Measurements from ENCODE around the gene TDRKH.

Gene TDRKH

DNA sequence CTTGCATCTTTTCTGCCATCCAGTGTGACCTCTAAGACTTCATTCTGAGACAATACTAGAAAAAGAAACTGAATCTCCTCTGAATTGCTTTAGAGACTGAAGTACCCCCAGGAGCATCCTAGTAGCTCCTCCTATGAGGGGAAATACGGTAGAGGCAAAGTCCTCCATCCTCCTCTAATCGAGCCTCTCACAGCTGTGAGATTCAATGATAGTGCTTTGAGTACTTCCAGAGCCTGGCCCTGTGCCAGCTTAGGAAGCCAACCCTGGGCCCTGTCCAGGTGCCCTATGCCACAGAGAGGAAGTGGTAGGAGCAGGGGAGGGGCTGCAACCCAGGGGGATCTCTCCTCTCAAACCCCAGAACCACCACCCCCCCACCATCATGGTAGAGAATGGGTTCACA lies 30.6 kb upstream of the TDRKH start:
- no peak for DNase-seq

DNA sequence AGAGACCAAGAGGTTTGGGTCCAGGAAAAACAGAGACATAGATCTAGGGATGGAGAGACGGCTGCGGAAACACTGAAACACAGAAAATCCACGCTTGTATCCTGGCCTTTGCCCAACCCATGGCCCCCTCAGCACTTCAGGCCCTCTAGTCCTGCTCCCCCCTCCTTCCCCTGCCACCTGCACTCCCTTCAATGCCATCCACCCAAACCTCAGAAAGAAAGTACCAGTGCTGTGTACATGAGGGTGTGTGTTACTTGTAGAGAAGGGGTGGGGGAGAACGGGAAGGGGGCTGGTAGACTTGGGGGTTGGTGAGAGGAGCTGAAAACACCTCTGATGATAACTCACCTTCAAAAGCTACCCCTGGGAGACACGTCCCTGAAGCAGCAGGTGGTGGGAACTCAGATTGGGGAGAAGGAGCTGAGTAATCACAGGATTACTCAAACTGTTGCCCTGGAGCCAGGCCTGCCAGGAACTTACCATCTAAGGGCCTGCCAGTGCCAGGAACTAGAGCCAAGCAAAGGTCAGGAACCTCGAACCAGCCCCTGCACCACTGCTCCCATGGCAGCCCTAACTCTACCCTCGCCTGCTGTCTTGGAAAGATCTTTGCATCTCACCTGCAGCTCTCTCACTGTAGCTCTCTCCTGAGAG lies 29.8 kb upstream of the TDRKH start:
- DNase-seq: no peak

GRCh38 chr1:151819227-151819835 lies 29.0 kb upstream of the TDRKH start:
- no peak for DNase-seq

DNA sequence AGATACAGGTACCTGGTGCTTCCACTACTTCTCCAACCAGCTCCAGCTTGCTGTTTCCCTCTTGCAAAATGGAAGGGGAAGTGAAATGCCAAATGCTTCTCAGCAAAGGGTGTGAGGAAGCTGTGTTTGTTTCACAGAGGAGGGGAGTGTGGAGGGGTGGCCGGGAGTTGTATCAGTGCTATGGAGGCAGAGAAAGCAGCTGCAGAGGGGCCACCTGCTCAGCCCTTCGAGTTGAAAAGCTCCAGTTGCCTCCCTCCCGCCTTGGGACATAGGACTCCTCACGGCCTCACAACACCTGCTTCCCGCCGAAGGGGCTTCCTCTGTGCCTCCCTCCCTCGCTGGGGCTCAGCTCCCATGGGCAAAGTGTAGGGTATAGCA lies 27.0 kb upstream of the TDRKH start:
- no peak for DNase-seq

DNA sequence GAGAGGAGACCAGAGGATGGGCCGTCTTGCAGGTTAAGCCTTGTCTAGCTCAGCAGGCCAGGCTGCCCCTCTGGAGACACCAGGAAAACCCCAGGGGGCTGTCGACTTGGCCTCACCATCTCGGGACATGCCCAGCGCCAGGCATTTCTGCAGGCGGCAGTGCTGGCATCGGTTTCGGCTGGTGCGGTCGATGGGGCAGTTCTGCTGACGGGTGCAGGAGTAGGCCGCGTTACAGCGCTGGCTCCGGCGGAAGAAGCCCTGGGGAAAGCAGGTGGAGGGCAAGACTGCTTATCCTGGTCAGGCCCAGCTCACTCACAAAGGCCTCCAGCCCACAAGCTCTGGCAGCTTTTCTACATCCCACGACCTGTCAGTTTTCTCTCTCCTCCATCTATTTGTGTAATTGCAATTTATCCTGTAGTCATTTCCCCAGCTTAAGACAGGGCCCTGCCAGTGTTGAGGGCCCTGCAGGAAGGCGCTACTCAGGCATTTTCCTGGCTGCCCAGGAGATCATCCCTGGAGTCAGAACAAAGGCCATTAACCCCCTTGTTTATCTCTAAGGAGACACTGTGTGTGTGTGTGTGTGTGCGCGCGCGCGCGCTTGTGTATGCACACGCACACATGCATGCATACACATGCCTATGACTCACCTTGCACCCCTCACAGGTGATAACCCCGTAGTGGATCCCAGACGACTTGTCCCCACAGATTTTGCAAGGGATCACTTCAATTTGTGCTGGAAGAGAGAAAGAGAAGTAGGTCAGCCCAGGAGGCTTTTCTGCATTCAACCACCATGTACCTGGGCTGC lies 26.4 kb upstream of the TDRKH start:
- no peak for DNase-seq

DNA sequence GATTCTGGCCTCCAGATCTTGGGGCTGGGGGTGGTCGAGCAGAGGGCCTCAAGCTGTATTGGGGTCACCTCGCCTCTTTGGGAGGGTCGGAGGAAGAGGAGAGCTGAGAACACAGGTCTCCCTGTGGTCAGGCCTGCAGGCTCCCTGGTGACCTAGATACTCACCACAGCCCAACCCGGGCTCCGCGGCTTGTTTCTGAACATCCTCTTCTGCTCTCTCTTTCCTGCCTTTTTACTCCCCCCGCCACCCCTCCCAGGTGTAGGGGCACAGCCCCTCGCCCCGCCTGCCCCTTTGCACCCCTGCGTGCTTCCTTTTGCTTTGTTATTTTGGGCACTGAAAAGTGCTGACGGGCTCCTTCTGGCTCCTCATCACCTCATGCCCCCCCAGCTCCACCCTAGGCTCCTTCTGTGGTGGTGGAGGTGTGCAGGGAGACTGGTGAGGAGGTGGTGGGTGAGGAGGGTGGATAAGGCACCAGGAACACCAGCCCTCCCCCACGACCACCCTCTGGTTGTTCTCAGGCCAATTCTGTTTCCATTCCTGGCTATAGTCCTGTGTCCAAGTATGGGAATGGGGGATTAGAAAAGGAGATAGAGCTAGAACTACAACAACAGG lies 25.5 kb upstream of the TDRKH start:
- no peak for DNase-seq

DNA sequence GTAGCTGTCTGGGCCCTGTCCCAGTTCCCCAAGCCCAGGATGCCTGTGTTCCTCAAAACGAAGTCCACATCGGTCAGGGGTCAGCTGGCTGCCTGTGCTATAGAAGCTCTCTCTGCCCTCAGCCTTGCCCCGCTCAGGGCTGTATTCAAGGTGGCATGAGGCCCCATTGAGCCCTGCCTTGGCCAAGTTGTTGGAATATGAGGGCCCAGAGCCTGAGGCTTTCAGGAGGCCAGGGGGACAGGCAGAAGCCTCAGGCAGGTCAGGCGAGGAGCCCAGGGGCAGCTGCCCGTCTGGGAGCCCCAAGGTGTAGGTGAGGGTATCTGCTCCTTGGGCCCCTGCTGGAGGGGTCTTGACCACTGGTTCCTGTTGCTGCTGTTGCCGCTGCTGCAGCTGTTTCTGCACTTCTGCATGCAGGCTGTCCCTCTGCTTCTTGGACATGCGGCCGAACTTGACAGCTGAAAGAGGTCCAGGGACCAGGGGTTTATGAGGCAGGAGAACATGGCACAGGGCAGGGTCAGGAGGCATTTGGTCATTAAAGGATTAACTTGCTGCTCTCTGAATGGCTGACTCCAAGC lies 24.8 kb upstream of the TDRKH start:
- DNase-seq: no peak

- DNase-seq: no peak
These were observed 24.1 kb upstream of the TDRKH start for GRCh38 chr1:151814426-151814825.

DNA sequence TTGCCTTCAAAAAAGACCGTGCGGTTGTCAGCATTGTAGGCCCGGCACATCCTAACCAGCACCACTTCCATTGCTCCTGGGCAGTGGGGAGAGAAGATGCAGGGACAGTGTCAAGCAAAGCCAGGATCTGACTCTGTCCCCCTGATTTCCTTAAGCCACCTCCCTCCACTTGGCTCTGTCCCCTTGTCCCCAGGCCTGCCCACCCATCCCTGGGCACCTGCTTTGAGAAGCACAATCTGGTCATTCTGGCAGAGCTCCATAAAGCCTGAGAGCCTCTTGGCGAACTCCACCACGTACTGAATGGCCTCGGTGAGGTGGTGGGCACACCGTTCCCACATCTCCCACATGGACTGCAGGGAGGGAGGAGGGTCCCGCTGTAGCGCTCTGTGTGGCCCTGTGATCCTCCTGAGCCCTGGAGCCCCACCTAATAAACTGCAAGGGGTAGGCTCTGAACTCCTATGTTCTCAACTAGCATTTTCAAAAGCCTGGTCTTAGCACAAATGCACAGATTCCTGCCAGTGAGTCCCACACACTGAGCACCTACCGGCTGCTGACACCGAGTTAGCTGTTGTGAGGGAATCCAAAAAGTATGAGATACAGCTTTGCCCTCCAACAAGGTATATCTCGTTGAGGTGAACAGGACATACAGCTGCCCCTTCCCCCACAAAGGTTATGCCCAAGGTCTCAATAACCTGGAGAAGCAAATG lies 23.1 kb upstream of the TDRKH start:
- DNase-seq: no peak

DNA sequence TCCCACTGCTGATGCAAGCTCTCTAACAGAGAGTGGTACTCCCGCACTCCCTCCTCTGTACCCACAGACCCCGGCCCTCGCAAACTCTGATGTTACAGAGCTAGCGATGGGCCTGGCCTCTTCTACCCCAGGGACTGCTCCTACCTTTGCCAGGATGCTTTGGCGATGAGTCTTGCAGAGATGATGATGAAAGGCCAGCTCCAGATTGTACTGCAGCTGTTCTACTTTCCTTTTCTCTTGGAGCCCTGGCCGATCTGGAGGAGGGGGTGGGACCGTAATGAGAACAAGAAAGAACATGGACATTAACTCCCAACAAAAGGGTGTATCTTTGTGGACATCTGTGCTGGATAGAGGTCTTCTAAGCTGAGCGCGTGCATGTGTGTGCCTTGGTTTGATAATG lies 20.9 kb upstream of the TDRKH start:
- no peak for DNase-seq

DNA sequence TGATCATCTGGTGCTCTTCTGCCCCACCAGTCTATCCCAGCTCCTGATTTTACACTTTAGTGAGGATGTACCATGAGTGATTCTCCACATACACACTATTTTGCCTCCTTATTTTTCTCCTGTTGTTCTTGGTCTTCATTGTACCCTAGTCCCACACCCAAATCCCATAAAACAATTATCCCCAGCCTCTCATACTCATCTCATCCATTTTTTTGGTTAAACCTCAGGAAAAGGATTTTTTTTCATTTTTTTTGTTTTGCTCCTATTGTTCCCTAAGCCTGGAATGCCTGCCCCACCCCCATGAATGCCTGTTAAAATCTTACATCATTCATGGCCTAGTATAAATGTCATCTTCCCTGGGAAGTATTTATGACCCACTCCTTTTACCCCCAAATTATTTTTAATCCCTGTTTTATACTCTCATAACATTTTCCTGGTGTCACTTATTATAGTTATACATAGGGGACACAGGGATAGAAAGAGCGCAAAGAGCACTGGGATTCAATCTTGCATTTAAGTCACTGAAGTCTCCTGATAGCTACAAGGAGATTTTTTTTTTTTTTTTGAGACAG lies 19.8 kb upstream of the TDRKH start:
- no peak for DNase-seq

DNA sequence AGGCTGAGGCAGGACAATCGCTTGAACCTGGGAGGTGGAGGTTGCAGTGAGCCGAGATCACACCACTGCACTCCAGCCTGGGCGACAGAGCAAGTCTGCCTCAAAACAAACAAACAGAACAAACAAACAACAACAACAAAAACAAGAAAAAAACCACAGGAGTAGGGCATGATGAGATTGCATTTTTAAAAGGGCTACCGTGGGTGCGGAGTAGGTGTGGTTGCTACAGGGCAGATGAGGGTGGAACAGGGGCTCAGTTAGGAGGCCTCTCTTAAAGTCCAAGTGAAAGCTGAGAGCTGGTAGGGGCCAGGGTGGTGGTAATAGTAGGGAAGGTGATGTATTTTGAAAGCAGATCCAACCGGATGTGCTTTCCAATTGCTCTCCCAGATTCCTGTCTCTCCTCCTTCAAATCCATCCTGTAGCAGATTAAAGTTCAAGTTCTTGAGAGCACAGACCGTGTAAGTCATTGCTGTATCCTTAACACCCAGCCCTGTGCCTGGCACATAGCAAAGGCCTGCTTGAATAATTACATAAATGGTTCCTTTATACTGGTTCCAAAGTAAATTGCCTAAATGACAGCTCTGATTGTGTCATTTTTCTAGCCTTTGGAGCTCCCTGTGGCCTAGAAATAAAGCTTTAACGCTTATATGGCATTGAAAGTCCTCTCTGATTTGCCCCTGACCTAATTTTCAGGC lies 19.1 kb upstream of the TDRKH start:
- no peak for DNase-seq

DNA sequence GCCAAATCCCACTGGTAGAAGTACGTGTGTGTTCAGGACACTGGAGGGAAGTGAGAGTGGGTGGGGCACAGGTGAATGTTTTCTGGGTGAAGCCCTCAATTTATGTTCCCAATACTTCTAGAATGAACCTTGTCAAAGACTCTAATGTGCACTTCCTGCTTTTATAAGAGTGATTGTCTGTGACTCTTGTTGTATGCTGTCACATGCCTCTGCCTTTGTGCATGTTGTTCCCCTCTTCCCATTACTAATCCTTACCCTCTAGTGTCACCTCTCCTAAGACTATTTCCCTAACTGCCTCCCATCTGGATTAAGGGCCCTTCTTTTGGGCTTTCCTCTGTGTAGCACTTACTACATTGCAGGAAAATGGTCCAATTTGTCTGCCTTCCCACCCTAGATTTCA lies 17.5 kb upstream of the TDRKH start:
- no peak for DNase-seq

GRCh38 chr1:151807131-151807530 lies 16.8 kb upstream of the TDRKH start:
- no peak for DNase-seq

- no peak for DNase-seq
These were observed 15.9 kb upstream of the TDRKH start for GRCh38 chr1:151806170-151806569.

- no peak for DNase-seq
These were observed 14.9 kb upstream of the TDRKH start, which contains the start of gene LINGO4 for GRCh38 chr1:151805066-151805820. LINGO4 (minus strand) TSS chr1:151805419; CDS start chr1:151802704, 2,715 bp downstream.

GRCh38 chr1:151803915-151804314 lies 13.6 kb upstream of the TDRKH start:
- DNase-seq: no peak

- no peak for DNase-seq
These were observed 12.9 kb upstream of the TDRKH start for GRCh38 chr1:151803164-151803563.

DNA sequence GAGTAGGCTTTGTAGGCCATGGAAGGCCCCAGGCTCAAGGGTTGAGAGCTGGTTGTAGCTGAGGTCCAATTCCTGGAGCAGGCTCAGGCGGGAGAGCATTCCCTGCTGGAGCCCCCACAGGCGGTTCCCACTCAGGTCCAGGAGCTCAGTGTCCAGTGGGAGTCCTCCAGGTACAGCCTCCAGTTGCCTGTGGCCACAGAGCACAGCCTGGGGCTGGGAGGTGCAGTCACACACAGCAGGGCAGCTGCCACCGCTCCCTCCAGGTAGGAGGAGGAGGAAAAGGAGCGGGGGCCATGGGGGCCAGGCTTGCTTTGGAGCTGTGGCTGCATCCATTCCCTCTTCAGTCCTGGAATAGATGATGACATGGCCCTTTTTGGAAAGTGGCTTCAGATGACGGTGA lies 12.1 kb upstream of the TDRKH start:
- DNase-seq: no peak

- no peak for DNase-seq
These were observed 11.5 kb upstream of the TDRKH start for GRCh38 chr1:151801846-151802245.

GRCh38 chr1:151801310-151801820 lies 11.1 kb upstream of the TDRKH start:
- no peak for DNase-seq
